BJ (cell line): ENCODE results near the gene COX7A2L. TPM values are rescaled to one million over a fixed set of nuclear protein-coding genes. Genes with fewer than 3 reads are reported as not detected.

ENCODE experiments used
- CTCF ChIA-PET: fragments of 350-600 bp; formaldehyde crosslinking; extraction: SDS; loops from one replicate; lab custom pipeline; 2021; ENCODE audit warnings: antibody characterized with exemption, inconsistent platforms; lab: Yijun Ruan, JAX
- POLR2A ChIA-PET: fragments of 300-600 bp; sonication (Branson Sonifier 250); formaldehyde crosslinking; extraction: SDS; loops from one replicate; lab custom pipeline; 2021; ENCODE audit warnings: antibody characterized with exemption; lab: Charles Lee
- DNase-seq: peaks from one replicate; pipeline ENCODE4 v3.0.0-alpha.2; 2011; ENCODE audit warnings: low read depth
- H3K27me3 ChIP-seq: 2 replicates; pipeline ENCODE4 v1.6.0; 2011; ENCODE audit warnings: low read length; ENCODE audit not compliant: control insufficient read depth, insufficient read depth
- H3K36me3 ChIP-seq: 2 replicates; pipeline ENCODE4 v1.5.1; 2011; ENCODE audit warnings: low read length; ENCODE audit not compliant: control insufficient read depth, insufficient read depth
- H3K4me3 ChIP-seq: 2 replicates; pipeline ENCODE4 v1.5.1; 2011; ENCODE audit warnings: low read depth, mild to moderate bottlenecking, control low read depth, low read length
- polyA plus RNA-seq: library from polyadenylated mRNA; depleted of rRNA; stranded (reverse); fragments of >200 nt; gene quantifications from 2 replicates; pipeline ENCODE4 v1.2.3, GENCODE V29; 2011
- TF ChIP-seq, protein P1 (sequence below): IDR thresholded peaks from 2 replicates; pipeline ENCODE4 v1.5.1; 2011; ENCODE audit warnings: low read depth, mild to moderate bottlenecking, control low read depth, inconsistent platforms, low read length, moderate library complexity; ENCODE audit not compliant: insufficient read depth

Gene COX7A2L
- polyA plus RNA-seq, 1 experiment, result 153 TPM

DNA sequence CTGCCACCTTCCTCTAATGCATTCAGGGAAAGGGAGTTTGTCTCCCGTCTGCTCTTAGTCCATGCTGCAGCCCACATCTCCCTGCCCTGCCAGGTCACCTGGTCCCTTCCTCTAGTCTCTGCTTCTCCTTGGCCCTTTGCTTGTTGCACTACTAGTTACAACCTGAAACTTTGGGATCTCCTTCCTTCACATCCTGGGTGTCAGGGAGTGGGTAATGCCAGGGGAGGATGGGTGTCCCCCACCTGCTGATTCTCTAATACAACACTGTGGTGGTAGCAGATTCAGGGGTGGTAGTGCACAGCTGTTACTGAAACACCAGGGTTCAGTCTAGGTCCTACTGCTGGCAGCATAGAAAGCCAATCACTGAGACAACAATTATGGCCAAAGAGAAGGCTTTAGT, 31.2 kb upstream of the COX7A2L start:
- TF ChIP-seq, protein P1, sequence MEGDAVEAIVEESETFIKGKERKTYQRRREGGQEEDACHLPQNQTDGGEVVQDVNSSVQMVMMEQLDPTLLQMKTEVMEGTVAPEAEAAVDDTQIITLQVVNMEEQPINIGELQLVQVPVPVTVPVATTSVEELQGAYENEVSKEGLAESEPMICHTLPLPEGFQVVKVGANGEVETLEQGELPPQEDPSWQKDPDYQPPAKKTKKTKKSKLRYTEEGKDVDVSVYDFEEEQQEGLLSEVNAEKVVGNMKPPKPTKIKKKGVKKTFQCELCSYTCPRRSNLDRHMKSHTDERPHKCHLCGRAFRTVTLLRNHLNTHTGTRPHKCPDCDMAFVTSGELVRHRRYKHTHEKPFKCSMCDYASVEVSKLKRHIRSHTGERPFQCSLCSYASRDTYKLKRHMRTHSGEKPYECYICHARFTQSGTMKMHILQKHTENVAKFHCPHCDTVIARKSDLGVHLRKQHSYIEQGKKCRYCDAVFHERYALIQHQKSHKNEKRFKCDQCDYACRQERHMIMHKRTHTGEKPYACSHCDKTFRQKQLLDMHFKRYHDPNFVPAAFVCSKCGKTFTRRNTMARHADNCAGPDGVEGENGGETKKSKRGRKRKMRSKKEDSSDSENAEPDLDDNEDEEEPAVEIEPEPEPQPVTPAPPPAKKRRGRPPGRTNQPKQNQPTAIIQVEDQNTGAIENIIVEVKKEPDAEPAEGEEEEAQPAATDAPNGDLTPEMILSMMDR, result no peak
- H3K4me3 ChIP-seq, result no peak overlapping the region
- H3K27me3 ChIP-seq, result peaks cover 4% of the 10 kb centered on the region; the same call in 1 of the 2 replicates
- H3K36me3 ChIP-seq, result no peaks in the 10 kb centered on the region
- POLR2A ChIA-PET, result no interaction called here
- CTCF ChIA-PET, result no interaction called here
- DNase-seq, result no peak

- CTCF ChIA-PET, result interaction anchor here (0.5 to 0.9 kb wide), 2 partner anchors 46 to 1457 kb away, joined by 3 to 4 read pairs; no protein-coding TSS in a partner anchor
- TF ChIP-seq, protein P1, result no peak
- no peak for DNase-seq
Observed at GRCh38 chr2:42390401-42390969, 29.5 kb upstream of the COX7A2L start.

GRCh38 chr2:42386682-42387081, 25.7 kb upstream of the COX7A2L start:
- CTCF ChIA-PET, result interaction anchor here (1.1 kb wide), 1 partner anchor 8 kb away, joined by 3 read pairs; no protein-coding TSS in a partner anchor
- DNase-seq, result no peak
- no peak overlapping the region for H3K4me3 ChIP-seq
- no peaks in the 10 kb centered on the region for H3K36me3 ChIP-seq
- POLR2A ChIA-PET, result interaction anchor here (0.7 kb wide), 1 partner anchor 517 kb away, joined by 5 read pairs; no protein-coding TSS in a partner anchor
- TF ChIP-seq, protein P1, result peak; percentile 28
- peaks cover 7% of the 10 kb centered on the region; the same call in 1 of the 2 replicates for H3K27me3 ChIP-seq

More at GRCh38 chr2:42390401-42390969, 29.5 kb upstream of the COX7A2L start:
- no peaks in the 10 kb centered on the region for H3K36me3 ChIP-seq
- POLR2A ChIA-PET, result no interaction called here
- peaks cover 4% of the 10 kb centered on the region; the same call in 1 of the 2 replicates for H3K27me3 ChIP-seq
- no peak overlapping the region for H3K4me3 ChIP-seq

DNA sequence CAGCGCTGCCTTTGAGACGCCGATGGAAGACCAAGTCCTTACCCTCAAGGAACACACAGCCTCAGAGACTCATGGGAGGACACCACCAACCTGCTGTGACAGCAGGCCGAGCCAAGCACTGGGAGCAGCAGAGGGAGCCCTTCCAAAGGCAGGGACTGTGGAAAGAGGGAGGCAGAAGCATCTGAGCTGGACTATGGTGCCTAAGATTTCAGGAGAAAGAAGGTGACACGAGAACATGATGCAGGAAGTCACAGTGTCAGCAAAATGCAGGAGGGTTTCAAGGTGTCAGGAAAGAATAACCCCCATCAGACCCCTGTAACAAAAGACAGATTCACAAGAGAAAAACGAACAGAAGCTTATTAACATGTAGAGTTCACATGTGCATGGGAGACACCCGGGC, 24.2 kb upstream of the COX7A2L start:
- CTCF ChIA-PET, result interaction anchor here (0.7 to 1.3 kb wide), 2 partner anchors 14 to 278 kb away, joined by 3 to 4 read pairs; no protein-coding TSS in a partner anchor
- POLR2A ChIA-PET, result interaction anchor here (0.7 kb wide), 1 partner anchor 19 kb away, joined by 18 read pairs; no protein-coding TSS in a partner anchor
- H3K36me3 ChIP-seq, result no peaks in the 10 kb centered on the region
- TF ChIP-seq, protein P1, result peak; percentile 30
- DNase-seq, result no peak
- no peak overlapping the region for H3K4me3 ChIP-seq
- H3K27me3 ChIP-seq, result peaks cover 6% of the 10 kb centered on the region; the same call in 1 of the 2 replicates

- no peaks in the 10 kb centered on the region for H3K36me3 ChIP-seq
- H3K4me3 ChIP-seq, result no peak overlapping the region
- CTCF ChIA-PET, result interaction anchor here (0.5 to 1.3 kb wide), 3 partner anchors 20 to 286 kb away, joined by 3 read pairs; no protein-coding TSS in a partner anchor
- DNase-seq, result no peak
- peaks cover 4% of the 10 kb centered on the region for H3K27me3 ChIP-seq
- POLR2A ChIA-PET, result no interaction called here
- TF ChIP-seq, protein P1, result no peak
Observed at GRCh38 chr2:42383855-42384530, 23.0 kb upstream of the COX7A2L start.
